GM18519 (cell line): Measurements from ENCODE around the gene VANGL1.

Experiments
- ATAC-seq: cut with Tn5 transposase; IDR thresholded peaks from one replicate; pipeline ENCODE4 v1.9.1; 2021; ENCODE audit warnings: mild to moderate bottlenecking, moderate library complexity; ENCODE audit not compliant: unreplicated experiment, low FRiP score

VANGL1 gene

DNA sequence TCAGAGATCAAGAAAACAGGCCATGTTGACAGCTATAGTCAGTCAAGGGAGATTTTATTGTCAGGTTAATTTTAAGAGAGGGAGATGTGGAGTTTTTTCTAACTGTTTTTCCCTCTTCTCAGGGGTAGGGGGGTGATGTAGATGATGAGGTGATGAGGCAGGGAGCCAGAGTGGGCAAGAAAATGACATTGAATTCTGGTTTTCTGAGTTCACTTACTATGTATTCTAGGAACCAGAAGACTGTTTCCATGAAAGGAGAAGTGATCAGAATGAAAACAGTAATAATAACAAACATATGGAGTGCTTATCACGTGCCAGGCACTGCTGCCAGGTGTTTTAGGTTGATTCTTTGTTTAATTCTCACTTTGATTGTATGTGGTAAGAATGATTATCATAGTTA is 86.6 kb downstream of the VANGL1 start:
- ATAC-seq, result no peak

DNA sequence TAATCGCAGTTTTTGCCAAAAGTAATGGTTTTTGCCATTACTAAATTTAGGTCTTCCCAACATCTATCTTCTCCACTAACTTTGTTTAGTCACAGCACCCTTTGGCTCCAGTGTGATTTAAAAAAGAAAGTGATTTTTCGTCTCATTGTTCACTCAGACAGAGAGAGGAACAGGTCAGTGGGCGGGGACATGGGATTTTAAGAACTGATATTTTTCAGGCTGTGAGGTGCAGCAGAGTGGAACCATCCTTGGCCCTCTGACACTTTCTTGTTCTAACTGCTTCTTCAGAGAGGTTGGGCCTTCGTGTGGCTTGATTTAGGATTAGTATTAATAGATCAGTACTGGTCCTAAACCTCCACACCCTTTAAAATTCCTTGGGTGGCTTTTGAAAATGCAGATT is 88.0 kb downstream of the VANGL1 start:
- peak; percentile 89 for ATAC-seq

DNA sequence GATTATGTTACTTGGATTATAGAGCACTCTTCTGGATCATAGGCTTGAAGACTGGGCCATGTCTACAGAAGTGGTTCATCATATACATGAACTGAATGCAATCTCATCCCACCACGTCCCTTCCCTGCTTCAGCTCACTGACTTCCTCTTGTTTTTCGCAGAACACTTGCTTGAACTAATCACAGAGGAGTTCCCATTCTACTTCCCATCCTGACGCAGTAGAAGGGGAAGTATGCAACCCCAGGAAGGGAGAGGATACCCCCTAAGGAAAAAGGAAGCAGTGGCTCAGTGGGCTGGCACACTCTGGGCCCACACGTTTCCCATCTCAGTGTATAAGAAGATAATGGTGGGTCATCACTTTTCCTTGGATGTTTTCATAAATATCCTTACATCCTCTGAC is 90.5 kb downstream of the VANGL1 start:
- ATAC-seq, result no peak

DNA sequence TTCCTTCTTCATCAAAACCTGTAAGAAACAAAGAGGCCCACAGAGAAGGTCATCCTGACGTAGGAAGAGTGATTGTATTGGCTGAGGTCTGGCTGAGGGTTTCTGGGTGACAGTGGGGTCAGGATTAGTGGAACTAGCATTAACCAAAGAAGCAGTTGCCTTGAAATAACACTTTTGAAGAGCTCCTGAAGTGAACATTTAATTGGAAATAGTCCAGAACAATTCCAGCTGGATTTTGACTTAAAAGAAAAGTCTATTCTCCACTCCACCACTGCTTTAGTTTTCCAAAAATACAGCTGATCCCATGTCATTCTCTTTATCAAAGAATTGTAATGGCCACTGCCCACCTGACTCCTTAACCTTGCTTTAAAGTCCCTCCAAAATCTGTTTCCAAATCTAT is 99.0 kb downstream of the VANGL1 start:
- no peak for ATAC-seq

DNA sequence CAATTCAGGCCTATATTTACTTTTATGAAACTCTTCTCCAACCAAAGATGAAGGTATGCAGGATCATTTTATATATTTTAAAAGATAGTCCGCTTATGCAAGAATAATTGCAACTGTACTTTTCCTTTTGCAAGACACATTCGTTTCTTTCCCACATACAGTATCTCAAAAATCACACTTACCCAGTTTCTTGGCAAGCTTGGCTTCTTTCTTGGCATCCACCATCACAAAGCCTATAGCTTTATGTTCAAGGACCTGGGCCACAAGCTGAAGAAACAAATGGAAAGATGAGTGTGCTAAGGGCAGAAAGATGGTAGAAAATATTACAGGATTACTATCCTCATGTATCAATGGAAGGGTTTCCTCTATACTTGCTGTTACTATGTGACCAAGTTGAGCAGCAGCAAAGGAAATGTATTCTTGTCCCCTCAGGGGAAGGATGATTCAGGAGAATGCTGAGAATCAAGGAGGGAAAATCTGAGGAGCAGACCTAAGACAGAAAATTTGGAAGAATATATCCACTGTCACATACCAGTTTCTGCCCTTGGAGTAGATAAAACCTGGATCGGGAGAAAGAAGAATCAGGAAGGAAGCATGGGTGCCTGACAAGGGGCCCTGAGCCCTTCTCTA is 103.0 kb downstream of the VANGL1 start:
- ATAC-seq, result no peak

DNA sequence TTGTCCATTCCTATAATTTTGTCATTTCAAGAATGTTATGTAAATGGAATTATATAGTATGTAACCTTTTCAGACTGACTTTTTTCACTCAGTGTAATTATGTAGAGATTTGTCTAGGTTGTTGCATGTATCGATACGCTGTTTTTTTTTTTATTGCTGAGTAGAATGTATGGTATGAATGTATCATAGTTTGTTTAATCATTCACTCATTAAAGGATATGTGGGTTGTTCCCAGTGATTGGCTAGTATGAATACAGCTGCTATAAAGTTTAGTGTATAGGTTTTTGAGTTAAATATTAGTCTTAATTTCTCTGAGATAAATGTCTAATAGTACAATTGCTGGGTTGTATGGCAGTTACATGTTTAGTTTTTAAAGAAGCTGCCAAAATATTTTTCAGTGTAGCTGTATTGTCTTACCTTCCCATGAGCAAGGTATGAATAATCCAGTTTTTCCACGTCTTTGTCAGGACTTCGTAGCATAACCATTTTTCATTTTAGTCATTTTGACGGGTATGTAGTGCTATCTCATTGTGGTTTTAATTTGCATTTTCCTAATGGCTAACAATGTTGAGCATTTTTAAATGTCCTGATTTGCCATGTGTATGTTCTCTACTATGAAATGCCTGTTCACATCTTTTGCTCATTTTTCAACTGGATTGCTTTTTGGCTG is 104.4 kb downstream of the VANGL1 start:
- ATAC-seq, result no peak
